ENCODE results near the gene LGALS7B.
"Not testable (repeated sequence)": the region's sequence is repeated elsewhere in the genome, so short reads cannot be mapped to it uniquely, and the experiment has no call there.

LGALS7B gene

DNA sequence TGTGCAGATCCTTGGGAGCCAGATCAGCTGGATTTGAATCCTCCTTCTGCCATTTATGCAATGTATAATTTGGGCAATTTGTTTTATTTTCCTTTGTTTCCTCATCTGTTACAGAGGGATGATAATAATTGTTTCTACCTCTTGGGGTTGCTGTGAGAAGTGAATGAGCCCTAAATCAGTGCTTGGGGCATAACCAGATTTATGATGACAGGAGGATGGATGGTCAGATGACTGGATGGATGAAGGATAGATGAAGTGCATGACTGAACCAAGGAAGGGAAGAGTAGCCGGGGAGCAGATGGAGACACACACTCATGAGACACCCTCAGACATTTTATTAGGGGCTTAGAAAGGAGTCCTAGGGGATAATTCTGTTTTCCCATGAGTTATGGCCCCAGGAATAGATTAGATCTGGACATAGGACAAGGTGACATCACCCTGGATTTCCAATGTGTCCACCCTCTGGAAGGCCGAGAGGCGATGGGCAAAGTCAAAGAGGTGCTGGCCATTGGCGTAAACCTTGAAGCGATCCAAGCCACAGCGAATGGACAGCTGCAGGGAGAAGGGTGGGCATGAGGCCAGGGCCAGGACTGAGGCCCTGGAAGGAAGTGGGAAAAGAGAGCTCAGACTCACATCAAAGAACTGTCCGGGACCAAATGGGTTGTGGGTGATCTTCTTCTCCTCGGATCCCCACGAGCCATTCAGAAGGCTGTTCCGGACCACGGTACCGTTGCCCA is 12.5 kb downstream of the LGALS7B start:
- no peaks in the 10 kb centered on the region for H3K36me3 ChIP-seq (ENCODE audit: insufficient read depth, low read length)
- H3K27me3 ChIP-seq (ENCODE audit: control insufficient read depth in 1 of 2, insufficient read depth in 2 of 2, low read length in 2 of 2): no peaks in the 10 kb centered on the region
- H3K9ac ChIP-seq (ENCODE audit: low read length): no peak overlapping the region
- H3K4me3 ChIP-seq (ENCODE audit: low read depth in 1 of 2, low read length in 2 of 2): no peak overlapping the region
- H3K4me1 ChIP-seq (ENCODE audit: insufficient read depth, low read length): no peaks in the 10 kb centered on the region
- no peaks in the 10 kb centered on the region for H3K9me3 ChIP-seq (ENCODE audit: low read length)
- no peak overlapping the region for H3K27ac ChIP-seq (ENCODE audit: low read depth, low read length)

DNA sequence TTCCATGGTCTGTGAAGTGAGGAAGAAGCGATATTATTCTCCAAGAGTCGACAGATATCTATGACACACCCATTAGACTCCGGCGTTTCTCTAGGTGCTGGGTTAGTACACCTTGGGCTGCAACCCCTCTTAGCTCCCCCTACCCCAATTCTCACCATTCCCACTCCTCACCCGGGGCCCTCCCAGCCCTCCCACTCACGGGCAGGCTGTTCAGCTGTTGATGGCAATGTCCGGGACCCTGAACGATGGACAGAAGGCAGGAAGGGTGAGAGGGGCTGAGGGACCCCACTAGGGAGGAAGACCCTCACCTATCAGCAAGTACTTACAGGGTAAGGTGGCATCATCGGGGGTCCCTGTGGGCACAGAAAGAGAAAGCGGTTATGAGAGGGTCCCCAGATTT is 14.5 kb downstream of the LGALS7B start:
- H3K36me3 ChIP-seq (ENCODE audit: insufficient read depth, low read length): no peaks in the 10 kb centered on the region
- no peak overlapping the region for H3K9ac ChIP-seq (ENCODE audit: low read length)
- no peaks in the 10 kb centered on the region for H3K27me3 ChIP-seq (ENCODE audit: control insufficient read depth in 1 of 2, insufficient read depth in 2 of 2, low read length in 2 of 2)
- H3K4me1 ChIP-seq (ENCODE audit: insufficient read depth, low read length): no peaks in the 10 kb centered on the region
- H3K9me3 ChIP-seq (ENCODE audit: low read length): no peaks in the 10 kb centered on the region
- no peak overlapping the region for H3K27ac ChIP-seq (ENCODE audit: low read depth, low read length)
- no peak overlapping the region for H3K4me3 ChIP-seq (ENCODE audit: low read depth in 1 of 2, low read length in 2 of 2)

GRCh38 chr19:38805180-38805579 is 16.2 kb downstream of the LGALS7B start:
- no peak overlapping the region for H3K9ac ChIP-seq (ENCODE audit: low read length)
- no peaks in the 10 kb centered on the region for H3K9me3 ChIP-seq (ENCODE audit: low read length)
- no peaks in the 10 kb centered on the region for H3K4me1 ChIP-seq (ENCODE audit: insufficient read depth, low read length)
- no peaks in the 10 kb centered on the region for H3K27me3 ChIP-seq (ENCODE audit: control insufficient read depth in 1 of 2, insufficient read depth in 2 of 2, low read length in 2 of 2)
- no peaks in the 10 kb centered on the region for H3K36me3 ChIP-seq (ENCODE audit: insufficient read depth, low read length)
- no peak overlapping the region for H3K27ac ChIP-seq (ENCODE audit: low read depth, low read length)
- no peak overlapping the region for H3K4me3 ChIP-seq (ENCODE audit: low read depth in 1 of 2, low read length in 2 of 2)

GRCh38 chr19:38806371-38806770 is 17.4 kb downstream of the LGALS7B start:
- no peak overlapping the region for H3K27ac ChIP-seq (ENCODE audit: low read depth, low read length)
- no peaks in the 10 kb centered on the region for H3K9me3 ChIP-seq (ENCODE audit: low read length)
- H3K9ac ChIP-seq (ENCODE audit: low read length): no peak overlapping the region
- H3K4me3 ChIP-seq (ENCODE audit: low read depth in 1 of 2, low read length in 2 of 2): no peak overlapping the region
- H3K36me3 ChIP-seq (ENCODE audit: insufficient read depth, low read length): no peaks in the 10 kb centered on the region
- H3K4me1 ChIP-seq (ENCODE audit: insufficient read depth, low read length): no peaks in the 10 kb centered on the region
- H3K27me3 ChIP-seq (ENCODE audit: control insufficient read depth in 1 of 2, insufficient read depth in 2 of 2, low read length in 2 of 2): no peaks in the 10 kb centered on the region

GRCh38 chr19:38807374-38808098 is 18.5 kb downstream of the LGALS7B start:
- H3K4me1 ChIP-seq (ENCODE audit: insufficient read depth, low read length); H3K27me3 ChIP-seq (ENCODE audit: control insufficient read depth in 1 of 2, insufficient read depth in 2 of 2, low read length in 2 of 2); H3K9ac ChIP-seq (ENCODE audit: low read length); H3K9me3 ChIP-seq (ENCODE audit: low read length); H3K4me3 ChIP-seq (ENCODE audit: low read depth in 1 of 2, low read length in 2 of 2); H3K36me3 ChIP-seq (ENCODE audit: insufficient read depth, low read length); H3K27ac ChIP-seq (ENCODE audit: low read depth, low read length): not testable (repeated sequence)

DNA sequence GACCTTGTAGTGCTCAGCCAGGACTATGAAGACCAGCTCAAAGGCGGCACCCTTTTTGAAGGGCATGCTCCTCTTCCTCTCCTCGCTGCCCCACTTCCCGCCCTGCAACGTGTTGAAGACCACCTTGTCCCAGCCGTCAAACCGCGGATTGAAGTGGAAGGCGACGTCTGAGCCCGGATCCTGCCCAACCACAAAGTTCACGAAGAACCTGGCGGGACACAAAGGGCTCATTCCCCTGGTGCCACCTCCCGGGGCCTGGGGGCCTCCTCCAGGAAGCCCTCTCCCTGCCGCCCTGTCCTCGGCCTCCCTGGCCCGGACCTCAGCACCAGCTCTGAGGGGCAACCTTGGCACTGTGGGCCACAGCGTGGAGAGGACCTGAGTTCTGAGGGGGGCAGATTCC is 19.7 kb downstream of the LGALS7B start:
- H3K9ac ChIP-seq (ENCODE audit: low read length): no peak overlapping the region
- no peaks in the 10 kb centered on the region for H3K36me3 ChIP-seq (ENCODE audit: insufficient read depth, low read length)
- H3K27ac ChIP-seq (ENCODE audit: low read depth, low read length): no peak overlapping the region
- H3K4me3 ChIP-seq (ENCODE audit: low read depth in 1 of 2, low read length in 2 of 2): no peak overlapping the region
- no peaks in the 10 kb centered on the region for H3K4me1 ChIP-seq (ENCODE audit: insufficient read depth, low read length)
- H3K9me3 ChIP-seq (ENCODE audit: low read length): no peaks in the 10 kb centered on the region
- H3K27me3 ChIP-seq (ENCODE audit: control insufficient read depth in 1 of 2, insufficient read depth in 2 of 2, low read length in 2 of 2): no peaks in the 10 kb centered on the region

- no peaks in the 10 kb centered on the region for H3K9me3 ChIP-seq (ENCODE audit: low read length)
- H3K4me3 ChIP-seq (ENCODE audit: low read depth in 1 of 2, low read length in 2 of 2): no peak overlapping the region
- no peak overlapping the region for H3K27ac ChIP-seq (ENCODE audit: low read depth, low read length)
- no peaks in the 10 kb centered on the region for H3K36me3 ChIP-seq (ENCODE audit: insufficient read depth, low read length)
- H3K9ac ChIP-seq (ENCODE audit: low read length): no peak overlapping the region
- H3K4me1 ChIP-seq (ENCODE audit: insufficient read depth, low read length): no peaks in the 10 kb centered on the region
- no peaks in the 10 kb centered on the region for H3K27me3 ChIP-seq (ENCODE audit: control insufficient read depth in 1 of 2, insufficient read depth in 2 of 2, low read length in 2 of 2)
These were observed 20.7 kb downstream of the LGALS7B start for GRCh38 chr19:38809592-38810252.

- no peaks in the 10 kb centered on the region for H3K27me3 ChIP-seq (ENCODE audit: control insufficient read depth in 1 of 2, insufficient read depth in 2 of 2, low read length in 2 of 2)
- H3K27ac ChIP-seq (ENCODE audit: low read depth, low read length): no peak overlapping the region
- H3K36me3 ChIP-seq (ENCODE audit: insufficient read depth, low read length): peaks cover 23% of the 10 kb centered on the region
- no peaks in the 10 kb centered on the region for H3K4me1 ChIP-seq (ENCODE audit: insufficient read depth, low read length)
- H3K9me3 ChIP-seq (ENCODE audit: low read length): no peaks in the 10 kb centered on the region
- H3K4me3 ChIP-seq (ENCODE audit: low read depth in 1 of 2, low read length in 2 of 2): no peak overlapping the region
- no peak overlapping the region for H3K9ac ChIP-seq (ENCODE audit: low read length)
These were observed 23.2 kb downstream of the LGALS7B start for GRCh38 chr19:38812009-38812840.

DNA sequence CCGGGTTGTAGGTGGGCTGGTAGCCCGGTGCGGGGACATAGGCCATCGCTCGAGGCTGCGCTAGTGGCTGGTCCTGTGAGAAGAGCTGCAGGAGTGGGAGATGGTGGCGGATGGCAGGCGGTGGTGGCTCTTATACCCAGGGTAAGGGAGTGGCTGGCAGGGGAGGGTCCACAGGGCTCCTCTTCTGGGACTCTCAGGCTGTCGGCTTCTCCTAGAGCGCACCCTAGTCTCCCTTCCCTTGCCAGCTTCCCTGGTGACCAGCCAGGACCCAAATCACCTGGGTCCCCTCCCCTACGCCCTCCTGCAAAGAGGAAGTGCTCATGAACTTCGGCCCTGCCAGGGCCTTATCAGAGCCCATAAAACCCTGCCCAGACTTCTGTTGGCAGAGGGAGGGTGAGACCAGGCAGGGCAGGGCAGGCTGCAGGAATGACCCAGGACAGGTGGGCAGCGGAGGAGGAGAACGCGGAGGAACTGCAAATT is 23.9 kb downstream of the LGALS7B start, which contains the start of gene LGALS4:
Gene LGALS4, minus strand, starts transcription at position 105 of the 480 bp plus-strand sequence. Its CDS starts 59 bp downstream, at position 46.
- Histone ChIP-seq H3K4me1 (ENCODE audit: insufficient read depth, low read length) (no peaks in the 10 kb centered on the region), H3K27ac (ENCODE audit: low read depth, low read length) (no peak within 1 kb of the TSS), H3K27me3 (ENCODE audit: control insufficient read depth in 1 of 2, insufficient read depth in 2 of 2, low read length in 2 of 2) (no peaks in the 10 kb centered on the region), H3K9me3 (ENCODE audit: low read length) (no peaks in the 10 kb centered on the region), H3K36me3 (ENCODE audit: insufficient read depth, low read length) (peaks cover 29% of the 10 kb centered on the region), H3K4me3 (ENCODE audit: low read depth in 1 of 2, low read length in 2 of 2) (no peak within 1 kb of the TSS), H3K9ac (ENCODE audit: low read length) (no peak within 1 kb of the TSS)

DNA sequence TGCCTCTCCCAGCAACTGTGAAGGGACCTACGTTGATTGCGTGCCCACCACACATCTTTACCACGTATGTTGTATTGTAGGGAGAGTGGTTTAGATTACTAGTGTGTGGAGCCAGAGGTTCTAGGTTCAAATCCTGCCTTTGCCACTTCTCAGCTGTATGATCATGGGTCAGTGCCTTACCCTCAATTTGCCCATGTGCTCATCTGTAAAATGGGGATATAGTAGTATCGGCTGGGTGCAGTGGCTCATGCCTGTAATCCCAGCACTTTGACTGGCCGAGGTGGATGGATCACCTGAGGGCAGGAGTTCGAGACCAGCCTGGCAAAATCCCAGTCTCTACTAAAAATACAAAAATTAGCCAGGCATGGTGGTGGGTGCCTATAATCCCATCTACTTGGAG is 24.3 kb downstream of the LGALS7B start:
- no peak overlapping the region for H3K4me3 ChIP-seq (ENCODE audit: low read depth in 1 of 2, low read length in 2 of 2)
- H3K9me3 ChIP-seq (ENCODE audit: low read length): no peaks in the 10 kb centered on the region
- H3K36me3 ChIP-seq (ENCODE audit: insufficient read depth, low read length): peaks cover 33% of the 10 kb centered on the region
- no peaks in the 10 kb centered on the region for H3K4me1 ChIP-seq (ENCODE audit: insufficient read depth, low read length)
- no peak overlapping the region for H3K27ac ChIP-seq (ENCODE audit: low read depth, low read length)
- H3K27me3 ChIP-seq (ENCODE audit: control insufficient read depth in 1 of 2, insufficient read depth in 2 of 2, low read length in 2 of 2): no peaks in the 10 kb centered on the region
- H3K9ac ChIP-seq (ENCODE audit: low read length): no peak overlapping the region

DNA sequence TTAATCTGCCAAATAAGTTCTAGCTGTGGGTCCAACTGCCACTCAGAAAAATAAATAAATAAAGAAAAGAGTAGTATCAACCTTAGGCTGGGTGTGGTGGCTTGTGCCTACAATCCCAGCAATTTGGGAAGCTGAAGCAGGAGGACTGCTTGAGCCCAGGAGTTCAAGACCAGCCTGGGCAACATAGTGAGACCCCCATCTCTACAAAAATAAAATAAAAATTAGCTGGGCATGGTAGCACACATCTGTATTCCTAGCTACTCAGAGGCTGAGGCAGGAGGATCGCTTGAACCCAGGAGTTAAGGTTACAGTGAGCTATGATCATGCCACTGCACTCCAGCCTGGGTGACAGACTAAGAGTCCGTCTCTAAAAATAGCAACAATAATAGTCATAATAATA is 24.9 kb downstream of the LGALS7B start:
- peaks cover 33% of the 10 kb centered on the region for H3K36me3 ChIP-seq (ENCODE audit: insufficient read depth, low read length)
- H3K9me3 ChIP-seq (ENCODE audit: low read length); H3K4me3 ChIP-seq (ENCODE audit: low read depth in 1 of 2, low read length in 2 of 2); H3K4me1 ChIP-seq (ENCODE audit: insufficient read depth, low read length); H3K27ac ChIP-seq (ENCODE audit: low read depth, low read length); H3K9ac ChIP-seq (ENCODE audit: low read length); H3K27me3 ChIP-seq (ENCODE audit: control insufficient read depth in 1 of 2, insufficient read depth in 2 of 2, low read length in 2 of 2): not testable (repeated sequence)

All from muscle layer of colon (tissue), 2 donors.